Measurements from ENCODE around the gene JMJD4.

JMJD4 gene, protein sequence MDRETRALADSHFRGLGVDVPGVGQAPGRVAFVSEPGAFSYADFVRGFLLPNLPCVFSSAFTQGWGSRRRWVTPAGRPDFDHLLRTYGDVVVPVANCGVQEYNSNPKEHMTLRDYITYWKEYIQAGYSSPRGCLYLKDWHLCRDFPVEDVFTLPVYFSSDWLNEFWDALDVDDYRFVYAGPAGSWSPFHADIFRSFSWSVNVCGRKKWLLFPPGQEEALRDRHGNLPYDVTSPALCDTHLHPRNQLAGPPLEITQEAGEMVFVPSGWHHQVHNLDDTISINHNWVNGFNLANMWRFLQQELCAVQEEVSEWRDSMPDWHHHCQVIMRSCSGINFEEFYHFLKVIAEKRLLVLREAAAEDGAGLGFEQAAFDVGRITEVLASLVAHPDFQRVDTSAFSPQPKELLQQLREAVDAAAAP

DNA sequence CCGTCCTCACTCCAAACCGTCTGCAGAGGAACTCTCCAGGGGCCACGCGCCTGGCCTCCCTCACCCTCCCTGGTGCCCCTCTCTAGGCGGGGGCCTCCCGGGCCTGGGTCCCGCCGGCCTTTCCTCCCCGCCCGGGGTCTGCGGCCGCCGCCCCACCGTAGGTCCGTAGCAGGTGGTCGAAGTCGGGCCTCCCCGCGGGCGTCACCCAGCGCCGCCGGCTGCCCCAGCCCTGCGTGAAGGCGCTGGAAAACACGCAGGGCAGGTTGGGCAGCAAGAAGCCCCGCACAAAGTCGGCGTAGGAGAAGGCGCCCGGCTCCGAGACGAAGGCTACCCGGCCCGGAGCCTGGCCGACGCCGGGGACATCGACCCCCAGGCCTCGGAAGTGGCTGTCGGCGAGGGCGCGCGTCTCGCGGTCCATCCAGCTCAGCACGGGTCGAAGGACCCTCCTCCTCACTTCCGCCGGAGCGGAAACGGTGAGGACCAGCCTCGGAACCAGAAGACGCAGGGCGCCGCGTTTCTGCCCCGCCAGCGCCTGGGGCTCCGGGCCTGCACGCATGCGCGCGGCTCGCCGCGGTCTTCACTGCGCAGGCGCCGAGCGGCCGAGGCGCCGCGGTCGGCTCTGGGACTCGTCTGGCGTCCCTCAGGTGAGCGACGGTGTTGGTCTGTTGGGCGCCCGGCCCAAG is at the start of gene JMJD4, which contains the start of gene SNAP47:
JMJD4 (minus strand) TSS at position 447 of the 683 bp plus-strand sequence; CDS start at position 418, 29 bp downstream.
SNAP47 (plus strand) TSS at position 580 of the 683 bp plus-strand sequence. CDS start 12,302 bp downstream, outside the sequence.
- DNase-seq = peak; percentile 85

- DNase-seq = no peak
These were observed 47.1 kb upstream of the JMJD4 start for GRCh38 chr1:227782226-227782625.

- DNase-seq = no peak
These were observed 46.3 kb upstream of the JMJD4 start for GRCh38 chr1:227781314-227781930.

DNA sequence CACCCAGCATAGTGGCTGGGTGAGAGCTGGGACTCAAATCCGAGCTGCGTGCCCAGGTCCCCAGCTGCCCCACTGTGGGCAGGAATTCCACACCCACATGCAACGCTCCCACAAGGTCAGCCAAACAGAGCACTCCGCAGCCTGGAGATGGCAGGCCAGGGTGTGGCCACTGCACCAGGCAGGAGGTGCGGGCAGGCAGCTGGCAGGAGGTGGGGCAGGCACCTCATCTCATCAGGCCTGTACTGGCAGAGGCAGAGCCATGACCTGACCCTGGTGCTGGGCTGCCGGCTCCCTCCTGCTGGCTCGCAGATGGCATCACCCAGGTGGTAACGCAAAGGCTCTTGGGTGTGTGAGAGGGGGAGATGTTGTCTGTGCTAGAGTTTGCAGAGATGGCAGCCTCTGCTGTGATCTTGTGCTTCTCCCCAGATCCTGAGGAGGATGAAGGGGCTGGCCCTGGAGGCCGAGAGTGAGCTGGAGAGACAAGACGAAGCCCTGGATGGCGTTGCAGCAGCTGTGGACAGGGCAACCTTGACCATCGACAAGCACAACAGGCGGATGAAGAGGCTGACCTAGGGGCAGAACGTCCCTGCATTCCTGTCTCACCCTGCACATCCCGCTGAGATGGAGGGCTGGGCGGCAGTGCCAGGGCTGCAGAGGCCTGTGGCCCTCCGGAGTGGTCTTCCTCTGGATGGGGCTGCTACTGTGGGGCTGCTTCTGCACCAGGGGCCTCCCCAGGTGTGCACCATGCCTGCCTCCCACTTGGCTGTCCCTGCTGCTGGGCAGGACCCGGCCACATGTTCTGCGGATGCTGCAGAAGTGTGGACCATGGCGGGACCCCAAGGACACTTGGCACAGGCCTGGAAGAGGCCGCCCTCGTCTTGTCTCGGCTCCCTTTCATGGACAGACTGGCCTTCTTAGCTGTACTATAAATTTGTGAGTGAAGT is 45.3 kb upstream of the JMJD4 start:
- DNase-seq = no peak

- no peak for DNase-seq
These were observed 44.6 kb upstream of the JMJD4 start for GRCh38 chr1:227779685-227780084.

GRCh38 chr1:227779021-227779441 is 43.9 kb upstream of the JMJD4 start:
- DNase-seq = no peak

GRCh38 chr1:227778401-227778947 is 43.4 kb upstream of the JMJD4 start:
- DNase-seq = no peak

GRCh38 chr1:227777646-227778045 is 42.5 kb upstream of the JMJD4 start:
- DNase-seq = no peak

GRCh38 chr1:227777156-227777555 is 42.1 kb upstream of the JMJD4 start:
- no peak for DNase-seq

DNA sequence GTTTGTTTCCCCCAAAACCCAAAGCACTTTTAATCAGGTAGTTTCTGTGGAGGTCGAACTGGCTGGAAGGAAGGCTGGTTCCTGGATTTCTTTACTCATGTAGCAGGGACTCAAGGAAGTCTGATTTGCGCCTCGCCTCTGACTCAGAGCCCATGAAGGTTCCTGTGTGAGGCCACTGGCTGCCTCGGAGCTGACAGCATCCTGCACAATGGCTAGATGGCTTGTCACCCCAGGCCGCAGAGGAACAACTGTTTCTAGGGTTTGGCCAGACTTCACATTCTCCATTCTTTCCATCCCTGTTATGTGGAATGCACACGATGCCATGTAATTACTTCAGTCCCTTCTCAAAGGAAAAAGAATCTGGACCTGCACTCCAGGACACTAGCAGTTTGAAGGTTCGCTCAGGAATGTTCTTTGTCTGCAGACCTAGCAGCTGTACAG is 41.2 kb upstream of the JMJD4 start:
- no peak for DNase-seq

DNA sequence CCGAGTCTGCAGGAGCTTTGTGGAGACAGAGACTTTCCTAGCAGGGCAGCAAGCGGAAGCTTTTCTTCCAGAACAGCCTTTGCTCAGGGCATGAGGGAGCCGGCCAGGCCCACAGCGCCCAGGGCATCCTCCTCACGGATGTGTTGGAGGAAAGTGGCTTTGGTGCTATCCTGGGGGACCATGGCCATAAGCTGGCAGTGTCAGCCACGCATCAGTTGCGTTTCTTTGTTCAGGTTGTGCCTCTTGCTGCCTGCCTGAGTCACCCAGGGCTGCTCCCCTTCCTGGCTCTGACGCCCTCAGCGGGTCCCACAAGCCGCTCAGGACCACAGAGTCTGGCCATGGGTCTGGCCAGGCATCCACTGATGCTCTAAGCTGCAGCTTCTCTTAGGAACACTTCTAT is 40.7 kb upstream of the JMJD4 start:
- no peak for DNase-seq

DNA sequence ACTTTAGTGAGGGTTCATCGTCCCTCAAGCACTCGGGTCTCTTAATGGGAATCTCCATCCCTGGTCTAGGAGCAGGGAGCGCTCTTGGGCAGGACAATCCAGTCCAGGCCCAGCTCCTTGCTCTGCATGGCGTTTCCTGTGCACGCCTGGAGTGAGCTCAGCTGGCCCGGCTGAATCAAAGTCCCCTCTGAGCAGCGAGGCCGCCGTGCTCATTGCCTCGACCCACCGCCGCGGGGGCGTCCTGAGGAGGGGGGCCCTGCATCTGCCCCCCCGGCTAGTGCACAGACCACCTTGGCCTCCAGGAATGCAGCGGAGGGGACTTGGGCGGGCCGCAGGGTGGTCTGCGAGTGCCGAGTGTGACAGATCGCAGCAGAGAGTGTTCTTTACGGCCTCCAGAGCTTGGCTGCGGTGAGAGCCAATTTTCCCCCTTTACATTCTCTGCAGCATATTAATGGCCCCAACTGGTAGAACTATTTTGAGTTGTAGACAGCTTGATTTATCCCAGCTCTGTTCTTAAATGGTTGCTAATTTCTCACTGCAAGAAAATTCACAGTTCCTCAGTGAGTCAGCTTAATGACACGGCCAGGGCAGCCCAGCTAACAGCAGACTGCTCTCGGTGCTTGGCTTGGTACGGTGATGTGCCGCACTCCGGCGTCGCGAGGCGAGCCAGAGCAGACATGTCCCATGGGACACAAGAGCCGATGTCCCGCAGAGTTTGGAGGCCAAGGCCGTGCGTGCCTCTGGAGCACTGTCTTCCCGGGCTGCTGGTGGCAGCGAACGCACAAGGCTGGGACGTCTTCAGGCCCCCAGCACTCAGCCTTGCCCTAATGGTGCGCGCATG is 39.9 kb upstream of the JMJD4 start:
- DNase-seq = no peak

- DNase-seq = no peak
These were observed 39.1 kb upstream of the JMJD4 start for GRCh38 chr1:227774051-227774731.

GRCh38 chr1:227773558-227773957 is 38.5 kb upstream of the JMJD4 start:
- peak; percentile 1 for DNase-seq

DNA sequence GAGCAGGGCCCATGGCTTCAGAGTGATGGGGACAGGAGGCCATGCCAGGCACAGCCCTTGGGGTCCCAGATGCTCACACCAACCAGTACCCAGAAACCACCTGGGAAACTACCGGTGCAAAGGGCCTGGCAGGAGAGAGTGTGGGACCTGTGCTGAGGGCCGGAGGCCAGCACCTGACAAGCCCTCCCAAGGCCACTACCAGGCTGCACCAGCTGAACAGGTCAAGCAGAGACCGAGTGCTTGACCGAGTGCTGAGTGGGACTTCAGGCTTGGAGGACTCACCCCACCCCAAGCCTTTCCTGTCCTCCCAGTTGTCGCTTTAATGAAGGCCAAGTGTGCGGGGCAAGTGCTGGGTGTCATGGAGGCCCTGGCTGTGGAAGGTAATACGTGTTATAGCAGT is 36.7 kb upstream of the JMJD4 start:
- DNase-seq = no peak

GRCh38 chr1:227771326-227771725 is 36.2 kb upstream of the JMJD4 start:
- no peak for DNase-seq

GRCh38 chr1:227770812-227771211 is 35.7 kb upstream of the JMJD4 start:
- DNase-seq = no peak

DNA sequence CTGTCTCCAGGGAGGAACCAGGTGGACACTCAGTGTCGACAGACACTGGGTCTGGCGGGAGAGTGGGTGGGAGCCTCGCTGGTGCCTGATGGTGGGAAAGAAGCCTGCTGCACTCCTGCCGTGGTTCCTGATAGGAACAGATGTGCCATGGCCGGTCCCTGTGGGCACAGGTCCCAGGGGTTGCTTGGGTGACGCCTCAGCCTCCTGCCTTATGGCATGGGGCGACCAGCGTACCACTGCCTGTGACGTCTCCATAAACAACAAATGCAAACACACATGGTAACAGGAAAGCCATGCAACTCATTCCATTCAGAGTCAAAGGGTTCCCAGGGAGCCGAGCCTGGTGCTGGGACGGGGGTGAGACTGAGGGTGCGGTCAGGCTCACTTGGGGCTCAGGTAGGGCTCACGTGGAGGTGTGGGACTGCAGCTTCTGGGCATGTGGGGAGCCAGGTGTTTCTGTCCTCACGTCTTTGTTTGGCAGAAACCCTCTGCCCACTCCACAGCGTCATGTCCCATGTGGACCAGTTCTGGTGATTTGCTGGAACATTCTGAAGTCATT is 34.9 kb upstream of the JMJD4 start:
- DNase-seq = no peak

GRCh38 chr1:227769047-227769935 is 34.2 kb upstream of the JMJD4 start:
- DNase-seq = no peak

Measured in DMS79 treated with DMSO at 0.1 percent for 48 hours (cell line).